Stomach smooth muscle (tissue), 2 donors: Measurements from ENCODE around the gene CCDC78.

Experiments used
- H3K27ac ChIP-seq: one replicate; pipeline ENCODE4 v1.7.0; 2013; ENCODE audit warnings: mild to moderate bottlenecking, low read length, inconsistent platforms
- H3K27me3 ChIP-seq, 2 donors: one replicate each; pipeline ENCODE4 v1.7.0; 2013; ENCODE audit warnings: low read length in 2 of 2; ENCODE audit not compliant: insufficient read depth in 2 of 2, control insufficient read depth in 1 of 2
- H3K36me3 ChIP-seq, 2 donors: one replicate each; pipeline ENCODE4 v1.7.0; 2013; ENCODE audit warnings: low read length in 2 of 2; ENCODE audit not compliant: control insufficient read depth in 2 of 2, insufficient read depth in 2 of 2
- H3K4me1 ChIP-seq: one replicate; pipeline ENCODE4 v1.7.0; 2013; ENCODE audit warnings: low read length; ENCODE audit not compliant: control insufficient read depth, insufficient read depth
- H3K4me3 ChIP-seq, 2 donors: one replicate each; pipeline ENCODE4 v1.7.0; 2013; ENCODE audit warnings: low read length in 2 of 2
- H3K9ac ChIP-seq, 2 donors: one replicate each; pipeline ENCODE4 v1.7.0; 2013; ENCODE audit warnings: low read length in 2 of 2, mild to moderate bottlenecking in 1 of 2
- H3K9me3 ChIP-seq, 2 donors: one replicate each; pipeline ENCODE4 v1.7.0; 2013; ENCODE audit warnings: low read length in 2 of 2; ENCODE audit not compliant: control insufficient read depth in 2 of 2
- donor health status: healthy.
- donor health status: Pancreatic carcinoma.

CCDC78 gene

DNA sequence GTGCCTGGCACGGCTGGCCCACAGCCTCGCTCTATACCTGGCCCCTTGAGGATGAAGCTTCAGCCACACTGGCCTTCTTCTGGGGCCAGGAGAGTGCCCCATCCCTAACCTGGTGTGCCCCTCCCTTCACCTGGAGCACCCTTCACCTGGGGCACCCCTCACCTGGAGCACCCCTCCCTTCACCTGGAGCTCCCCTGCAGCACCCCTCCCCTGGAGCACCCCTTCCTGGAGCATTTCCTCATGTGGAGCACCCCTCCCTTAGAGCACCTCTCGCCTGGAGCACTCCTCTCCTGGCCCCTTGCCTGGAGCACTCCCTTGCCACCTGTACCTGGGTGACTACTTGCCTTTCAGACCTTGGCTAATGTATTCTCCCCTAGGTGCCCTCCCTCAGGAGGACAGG, 18.2 kb downstream of the CCDC78 start:
- Histone ChIP-seq H3K9me3 (no peaks in the 10 kb centered on the region), H3K36me3 (no peaks in the 10 kb centered on the region), H3K9ac (no peak overlapping the region), H3K4me1 (peaks cover 18% of the 10 kb centered on the region), H3K27me3 (peaks cover 65 to 72% of the 10 kb centered on the region in 2 donors), H3K4me3 (no peak overlapping the region), H3K27ac (no peak overlapping the region)

DNA sequence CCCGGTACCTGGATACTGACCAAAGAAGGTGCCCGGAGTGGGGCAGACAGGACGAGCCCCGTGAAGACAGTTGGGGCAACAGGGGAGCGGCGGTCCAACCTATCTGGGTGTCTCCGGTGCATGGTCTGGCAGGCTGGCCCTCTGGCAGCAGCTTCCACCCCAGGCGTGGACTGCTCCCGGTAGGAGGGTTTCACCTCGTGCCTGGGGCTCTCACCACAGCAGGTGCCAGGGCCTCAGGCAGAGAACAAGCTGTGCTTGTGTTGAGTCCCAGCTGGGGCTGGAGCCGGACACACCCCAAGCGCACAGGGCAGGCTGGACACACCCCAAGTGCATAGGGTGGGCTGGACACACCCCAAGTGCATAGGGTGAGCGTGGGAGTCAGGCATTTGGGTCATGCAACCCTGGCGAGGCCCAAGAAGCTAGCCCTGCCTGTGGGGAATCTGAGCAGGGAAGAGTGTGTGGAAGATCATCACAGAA, 19.1 kb downstream of the CCDC78 start:
- Histone ChIP-seq H3K27ac (no peak overlapping the region), H3K27me3 (peaks cover 74 to 80% of the 10 kb centered on the region in 2 donors), H3K9ac (no peak overlapping the region)

DNA sequence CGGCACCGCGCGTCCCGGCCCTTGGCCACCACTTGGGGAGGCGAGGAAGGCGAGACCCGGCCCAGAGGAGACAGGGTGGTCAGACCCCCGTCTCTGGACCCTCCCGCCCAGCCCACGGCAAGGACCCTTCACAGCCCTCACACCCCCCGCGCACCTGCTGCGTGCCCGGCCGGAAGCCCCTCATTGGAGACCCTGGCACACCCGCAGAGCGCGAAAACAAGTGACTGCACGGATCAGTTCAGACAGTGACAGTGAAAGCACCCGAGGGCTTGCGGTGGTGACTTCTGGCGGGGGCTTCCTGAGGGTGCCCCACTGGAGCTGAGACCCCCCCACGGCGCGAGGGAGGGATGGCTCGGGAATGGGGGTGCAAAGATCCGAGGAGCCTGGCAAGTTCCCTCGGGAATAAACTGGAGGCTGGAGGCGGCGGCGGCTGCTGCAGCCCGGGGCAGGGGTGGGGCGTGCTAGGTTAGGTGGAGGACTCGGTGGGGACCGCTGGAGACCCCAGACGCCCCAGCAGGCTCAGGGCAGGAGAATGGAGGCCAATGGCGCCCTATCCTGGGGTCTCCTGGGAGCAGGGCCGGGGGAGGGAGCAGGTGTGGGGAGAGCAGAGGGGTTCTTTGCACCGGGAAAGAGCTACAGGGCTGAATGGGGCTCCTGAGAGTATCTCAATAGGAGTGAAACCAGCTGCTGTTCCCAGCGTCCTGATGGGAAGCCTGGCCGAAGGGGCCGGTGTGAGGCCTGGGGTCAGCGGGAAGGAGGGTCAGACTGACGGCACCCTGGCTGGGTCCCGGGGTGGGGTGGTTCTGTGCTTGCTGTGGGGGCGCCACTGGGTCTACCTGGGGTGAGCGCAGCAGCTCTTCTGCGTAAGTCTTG, 19.8 kb downstream of the CCDC78 start:
- Histone ChIP-seq H3K4me1 (peaks cover 18% of the 10 kb centered on the region), H3K27me3 (peaks cover 80 to 84% of the 10 kb centered on the region in 2 donors), H3K27ac (no peak overlapping the region)

More for the DNA sequence above, 19.1 kb downstream of the CCDC78 start:
- H3K9me3 ChIP-seq: no peaks in the 10 kb centered on the region
- peaks cover 18% of the 10 kb centered on the region for H3K4me1 ChIP-seq
- H3K36me3 ChIP-seq: no peaks in the 10 kb centered on the region
- no peak overlapping the region for H3K4me3 ChIP-seq

DNA sequence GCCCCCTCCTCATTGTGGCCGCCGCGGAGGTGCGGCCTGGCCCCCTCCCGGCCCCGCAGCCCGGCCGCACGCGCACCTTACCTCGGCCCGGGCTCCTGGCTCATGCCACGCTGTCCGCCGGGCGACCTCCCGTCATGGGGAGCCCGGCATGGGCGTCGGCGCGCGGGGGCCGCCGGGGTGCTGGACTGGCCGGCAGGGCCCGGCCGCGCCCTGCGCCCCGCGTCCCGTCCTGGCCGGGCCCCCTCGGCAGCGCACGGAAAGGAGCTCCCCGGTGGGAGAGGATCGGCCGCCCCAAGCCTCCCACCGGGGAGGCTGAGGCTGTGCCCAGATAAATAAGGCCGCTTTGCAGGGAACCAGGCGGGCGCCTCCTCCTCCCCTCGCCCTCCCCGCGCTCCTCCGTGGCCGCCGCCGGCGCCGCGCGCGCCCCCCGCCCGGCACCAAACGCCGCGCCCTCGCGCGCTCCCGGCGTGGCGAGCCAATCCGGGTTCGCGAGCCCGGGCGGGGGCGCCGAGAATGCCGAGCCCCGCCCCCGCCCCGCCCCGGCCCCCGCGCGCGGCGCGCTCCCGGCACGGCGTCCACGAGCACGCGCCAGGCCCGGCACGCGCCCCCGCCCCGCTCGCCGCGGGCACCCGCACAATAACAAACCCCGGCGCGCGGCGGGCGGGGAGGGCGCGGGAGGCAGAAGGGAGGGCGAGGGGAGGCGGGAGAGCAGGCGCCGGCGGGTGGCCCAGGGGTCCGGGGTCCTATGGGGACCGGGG, 20.6 kb downstream of the CCDC78 start, which contains the start of gene FBXL16:
Gene FBXL16, minus strand, starts transcription at position 371 of the 758 bp plus-strand sequence. CDS start 8,396 bp downstream, outside the sequence.
- Histone ChIP-seq H3K9me3 (no peaks in the 10 kb centered on the region), H3K27me3 (peaks cover 77 to 84% of the 10 kb centered on the region in 2 donors), H3K4me1 (peaks cover 18% of the 10 kb centered on the region), H3K9ac (no peak within 1 kb of the TSS), H3K27ac (no peak within 1 kb of the TSS), H3K36me3 (no peaks in the 10 kb centered on the region), H3K4me3 (no peak within 1 kb of the TSS)

More for the DNA sequence above, 19.8 kb downstream of the CCDC78 start:
- H3K9ac ChIP-seq: no peak overlapping the region
- no peaks in the 10 kb centered on the region for H3K36me3 ChIP-seq
- H3K4me3 ChIP-seq: no peak overlapping the region
- H3K9me3 ChIP-seq: no peaks in the 10 kb centered on the region

DNA sequence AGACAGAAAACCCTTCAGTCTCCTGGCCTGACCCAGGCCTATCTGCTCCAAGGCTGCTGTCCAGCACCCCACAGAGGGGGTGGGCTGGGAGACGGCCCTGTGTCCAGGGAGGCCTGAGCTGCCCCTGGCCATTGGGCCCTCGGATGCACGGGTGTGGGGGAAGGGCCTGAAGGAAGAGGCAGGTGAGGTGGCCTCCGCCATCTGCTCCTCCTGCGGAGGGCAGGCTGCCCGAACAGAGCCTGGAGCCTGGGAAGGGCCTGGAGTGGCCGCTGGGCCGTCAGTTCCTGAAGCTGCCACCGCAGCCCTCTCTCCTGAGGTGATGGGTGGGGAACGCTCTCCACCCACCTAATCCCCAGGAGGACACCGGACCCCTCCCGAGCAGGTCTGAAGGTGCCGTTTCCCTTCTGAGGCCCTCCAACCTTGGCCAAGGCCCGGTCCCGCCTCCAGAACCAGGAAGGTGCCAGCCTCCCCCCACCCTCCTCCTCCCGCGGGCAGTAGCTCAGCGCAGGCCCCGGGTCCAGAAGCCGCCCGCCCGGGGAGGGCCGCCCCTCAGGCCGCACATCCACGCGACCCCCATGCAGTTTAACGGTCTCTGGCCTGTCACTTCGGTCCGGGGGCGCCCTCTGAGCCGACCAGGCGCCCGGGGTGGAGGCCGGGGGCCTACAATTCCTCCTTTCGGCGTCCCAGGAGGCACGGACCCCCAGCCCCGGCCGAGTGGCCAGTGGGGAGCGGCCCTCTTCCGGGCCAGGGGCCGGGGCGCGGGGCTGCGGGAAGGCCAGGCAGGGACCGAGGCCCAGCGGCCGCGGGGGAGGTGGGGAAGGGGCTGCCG, 21.5 kb downstream of the CCDC78 start:
- Histone ChIP-seq H3K27ac (no peak overlapping the region), H3K36me3 (no peaks in the 10 kb centered on the region), H3K4me3 (no peak overlapping the region), H3K4me1 (peaks cover 12% of the 10 kb centered on the region), H3K9me3 (no peaks in the 10 kb centered on the region), H3K9ac (no peak overlapping the region), H3K27me3 (peaks cover 71 to 84% of the 10 kb centered on the region in 2 donors)

DNA sequence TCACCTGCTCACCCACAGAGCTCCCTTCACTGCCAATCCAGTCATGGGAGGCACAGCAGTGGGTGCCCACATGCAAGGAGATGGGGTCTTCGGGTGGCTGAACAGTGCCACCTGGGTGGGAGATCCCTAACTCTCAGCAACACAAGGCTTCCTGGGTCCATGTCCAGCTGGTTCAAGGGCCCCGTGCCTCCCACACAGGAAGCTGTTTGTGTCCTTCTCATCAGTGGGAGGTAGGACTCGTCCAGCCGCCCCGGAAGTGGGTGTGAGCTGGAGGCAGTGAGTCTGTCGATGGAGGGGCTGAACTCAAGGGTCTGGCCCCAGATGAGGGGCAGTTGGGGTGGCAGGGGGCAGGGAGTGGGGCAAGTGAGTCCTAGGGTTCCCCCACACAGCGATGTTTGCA, 22.2 kb downstream of the CCDC78 start:
- no peak overlapping the region for H3K9ac ChIP-seq
- no peak overlapping the region for H3K27ac ChIP-seq
- H3K4me1 ChIP-seq: peaks cover 10% of the 10 kb centered on the region
- peaks cover 70 to 84% of the 10 kb centered on the region in 2 donors for H3K27me3 ChIP-seq
- no peak overlapping the region for H3K4me3 ChIP-seq
- H3K36me3 ChIP-seq: no peaks in the 10 kb centered on the region
- no peaks in the 10 kb centered on the region for H3K9me3 ChIP-seq

GRCh38 chr16:703406-703805, 22.8 kb downstream of the CCDC78 start:
- H3K4me3 ChIP-seq: no peak overlapping the region
- no peak overlapping the region for H3K9ac ChIP-seq
- H3K27me3 ChIP-seq: peaks cover 64 to 80% of the 10 kb centered on the region in 2 donors
- H3K4me1 ChIP-seq: peaks cover 10% of the 10 kb centered on the region
- no peak overlapping the region for H3K27ac ChIP-seq
- no peaks in the 10 kb centered on the region for H3K36me3 ChIP-seq
- H3K9me3 ChIP-seq: no peaks in the 10 kb centered on the region

- H3K27me3 ChIP-seq: peaks cover 59 to 72% of the 10 kb centered on the region in 2 donors
Observed at GRCh38 chr16:702341-702740, 23.9 kb downstream of the CCDC78 start.

GRCh38 chr16:700684-701584, 25.3 kb downstream of the CCDC78 start:
- H3K27me3 ChIP-seq: peaks cover 56 to 66% of the 10 kb centered on the region in 2 donors
- no peaks in the 10 kb centered on the region for H3K36me3 ChIP-seq
- no peak overlapping the region for H3K9ac ChIP-seq
- H3K27ac ChIP-seq: no peak overlapping the region
- H3K4me1 ChIP-seq: peaks cover 1% of the 10 kb centered on the region
- H3K4me3 ChIP-seq: no peak overlapping the region
- H3K9me3 ChIP-seq: no peaks in the 10 kb centered on the region

More at GRCh38 chr16:702341-702740, 23.9 kb downstream of the CCDC78 start:
- Histone ChIP-seq H3K4me3 (no peak overlapping the region), H3K4me1 (peaks cover 10% of the 10 kb centered on the region), H3K9me3 (no peaks in the 10 kb centered on the region), H3K36me3 (no peaks in the 10 kb centered on the region), H3K27ac (no peak overlapping the region), H3K9ac (no peak overlapping the region)
